Measurements from ENCODE around the gene SLC36A1. TPM values are rescaled to one million over a fixed set of nuclear protein-coding genes. Genes with fewer than 3 reads are reported as not detected.
"Not testable (repeated sequence)": the region's sequence is repeated elsewhere in the genome, so short reads cannot be mapped to it uniquely, and the experiment has no call there.

Gene SLC36A1
- total RNA-seq, 1 experiment from 2014 or later = 13.6 TPM

DNA sequence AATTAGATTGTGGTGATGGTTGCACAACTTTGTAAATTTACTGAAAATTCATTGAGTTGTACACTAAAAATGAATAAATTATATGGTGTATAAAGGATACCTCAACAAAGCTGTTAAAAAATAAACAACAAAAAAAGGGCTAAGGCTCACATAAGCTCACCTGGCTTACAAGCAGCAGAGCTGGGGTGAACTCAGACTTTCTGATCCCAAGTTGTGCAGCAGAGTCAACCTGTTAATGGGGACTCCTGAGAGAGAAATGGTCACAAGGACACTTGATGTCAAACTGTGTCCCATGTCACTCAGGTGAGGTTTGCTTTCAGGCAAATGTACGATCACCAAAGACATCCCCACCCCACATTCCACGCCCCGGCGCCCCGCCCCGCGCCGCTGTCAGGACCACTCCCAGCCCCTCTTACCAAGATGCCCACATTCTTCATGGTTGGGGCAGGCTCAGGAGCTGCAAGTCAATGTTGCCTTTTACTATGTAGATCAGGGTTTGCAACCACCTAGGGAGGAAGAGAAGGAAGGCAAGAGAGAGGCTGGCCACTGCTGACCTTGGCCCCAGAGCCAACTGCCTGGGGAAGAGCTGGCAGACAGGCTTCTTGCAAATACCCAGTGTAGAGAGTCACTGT lies 22.4 kb upstream of the SLC36A1 start:
- intact Hi-C loops (cut with micrococcal nuclease; ENCODE audit: unreplicated experiment) (no loop called here), in situ Hi-C loops (cut with HindIII; ENCODE audit: low pct_unique_long_range_greater_than_20kb, low sequenced_read_pairs) (no loop called here)
- Histone ChIP-seq H3K27me3 (ENCODE audit: control insufficient read depth, insufficient read depth, low read length) (no peaks in the 10 kb centered on the region), H3K27ac (ENCODE audit: low read length) (no peak overlapping the region), H3K4me3 (ENCODE audit: low read depth in 2 of 2, low read length in 2 of 2) (no peak overlapping the region), H3K9me3 (ENCODE audit: control insufficient read depth, insufficient read depth, low read depth, low read length) (no peaks in the 10 kb centered on the region), H3K4me1 (ENCODE audit: control insufficient read depth, insufficient read depth, low read length) (no peaks in the 10 kb centered on the region), H3K36me3 (ENCODE audit: control insufficient read depth, insufficient read depth, low read length) (no peaks in the 10 kb centered on the region)
- no peak for DNase-seq (ENCODE audit: low read depth, low spot score)
- no peak for ATAC-seq
- ChIA-PET CTCF (no interaction called here), POLR2A (no interaction called here)
- TF ChIP-seq, protein P1, sequence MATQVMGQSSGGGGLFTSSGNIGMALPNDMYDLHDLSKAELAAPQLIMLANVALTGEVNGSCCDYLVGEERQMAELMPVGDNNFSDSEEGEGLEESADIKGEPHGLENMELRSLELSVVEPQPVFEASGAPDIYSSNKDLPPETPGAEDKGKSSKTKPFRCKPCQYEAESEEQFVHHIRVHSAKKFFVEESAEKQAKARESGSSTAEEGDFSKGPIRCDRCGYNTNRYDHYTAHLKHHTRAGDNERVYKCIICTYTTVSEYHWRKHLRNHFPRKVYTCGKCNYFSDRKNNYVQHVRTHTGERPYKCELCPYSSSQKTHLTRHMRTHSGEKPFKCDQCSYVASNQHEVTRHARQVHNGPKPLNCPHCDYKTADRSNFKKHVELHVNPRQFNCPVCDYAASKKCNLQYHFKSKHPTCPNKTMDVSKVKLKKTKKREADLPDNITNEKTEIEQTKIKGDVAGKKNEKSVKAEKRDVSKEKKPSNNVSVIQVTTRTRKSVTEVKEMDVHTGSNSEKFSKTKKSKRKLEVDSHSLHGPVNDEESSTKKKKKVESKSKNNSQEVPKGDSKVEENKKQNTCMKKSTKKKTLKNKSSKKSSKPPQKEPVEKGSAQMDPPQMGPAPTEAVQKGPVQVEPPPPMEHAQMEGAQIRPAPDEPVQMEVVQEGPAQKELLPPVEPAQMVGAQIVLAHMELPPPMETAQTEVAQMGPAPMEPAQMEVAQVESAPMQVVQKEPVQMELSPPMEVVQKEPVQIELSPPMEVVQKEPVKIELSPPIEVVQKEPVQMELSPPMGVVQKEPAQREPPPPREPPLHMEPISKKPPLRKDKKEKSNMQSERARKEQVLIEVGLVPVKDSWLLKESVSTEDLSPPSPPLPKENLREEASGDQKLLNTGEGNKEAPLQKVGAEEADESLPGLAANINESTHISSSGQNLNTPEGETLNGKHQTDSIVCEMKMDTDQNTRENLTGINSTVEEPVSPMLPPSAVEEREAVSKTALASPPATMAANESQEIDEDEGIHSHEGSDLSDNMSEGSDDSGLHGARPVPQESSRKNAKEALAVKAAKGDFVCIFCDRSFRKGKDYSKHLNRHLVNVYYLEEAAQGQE (IDR thresholded peaks at IDR 0.05; ENCODE audit: insufficient read depth in 1 of 2, low read depth in 2 of 2, low read length in 1 of 2) = no peak
- TF ChIP-seq TCF7L2 (IDR thresholded peaks at IDR 0.05; ENCODE audit: low read depth, low read length) (no peak), SIN3A (IDR thresholded peaks at IDR 0.05; ENCODE audit: borderline replicate concordance, insufficient read depth, low read depth, low read length) (no peak), POLR2AphosphoS5 (IDR thresholded peaks at IDR 0.05; ENCODE audit: low read depth, low read length) (no peak)
- TF ChIP-seq, protein P2, sequence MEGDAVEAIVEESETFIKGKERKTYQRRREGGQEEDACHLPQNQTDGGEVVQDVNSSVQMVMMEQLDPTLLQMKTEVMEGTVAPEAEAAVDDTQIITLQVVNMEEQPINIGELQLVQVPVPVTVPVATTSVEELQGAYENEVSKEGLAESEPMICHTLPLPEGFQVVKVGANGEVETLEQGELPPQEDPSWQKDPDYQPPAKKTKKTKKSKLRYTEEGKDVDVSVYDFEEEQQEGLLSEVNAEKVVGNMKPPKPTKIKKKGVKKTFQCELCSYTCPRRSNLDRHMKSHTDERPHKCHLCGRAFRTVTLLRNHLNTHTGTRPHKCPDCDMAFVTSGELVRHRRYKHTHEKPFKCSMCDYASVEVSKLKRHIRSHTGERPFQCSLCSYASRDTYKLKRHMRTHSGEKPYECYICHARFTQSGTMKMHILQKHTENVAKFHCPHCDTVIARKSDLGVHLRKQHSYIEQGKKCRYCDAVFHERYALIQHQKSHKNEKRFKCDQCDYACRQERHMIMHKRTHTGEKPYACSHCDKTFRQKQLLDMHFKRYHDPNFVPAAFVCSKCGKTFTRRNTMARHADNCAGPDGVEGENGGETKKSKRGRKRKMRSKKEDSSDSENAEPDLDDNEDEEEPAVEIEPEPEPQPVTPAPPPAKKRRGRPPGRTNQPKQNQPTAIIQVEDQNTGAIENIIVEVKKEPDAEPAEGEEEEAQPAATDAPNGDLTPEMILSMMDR (IDR thresholded peaks at IDR 0.05) = no peak
- no TSS peak for BruUV-seq (replicated peaks)

DNA sequence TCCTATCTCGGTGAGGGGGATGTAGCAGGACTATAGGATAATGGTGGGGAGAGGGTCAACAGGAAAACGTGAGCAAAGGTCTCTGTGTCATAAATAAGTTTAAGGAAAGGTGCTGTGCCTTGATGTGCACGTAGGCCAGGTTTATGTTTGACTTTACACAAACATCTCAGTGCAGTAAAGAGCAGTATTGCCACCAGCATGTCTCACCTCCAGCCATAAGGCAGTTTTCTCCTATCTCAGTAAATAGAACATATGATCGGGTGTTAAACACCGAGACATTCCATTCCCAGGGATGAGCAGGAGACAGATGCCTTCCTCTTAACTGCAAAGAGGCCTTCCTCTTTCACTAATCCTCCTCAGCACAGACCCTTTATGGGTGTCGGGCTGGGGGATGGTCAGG lies 21.1 kb upstream of the SLC36A1 start:
- H3K36me3 ChIP-seq (ENCODE audit: control insufficient read depth, insufficient read depth, low read length); H3K9me3 ChIP-seq (ENCODE audit: control insufficient read depth, insufficient read depth, low read depth, low read length); BruUV-seq (replicated peaks); intact Hi-C loops (cut with micrococcal nuclease; ENCODE audit: unreplicated experiment); DNase-seq (ENCODE audit: low read depth, low spot score); H3K4me1 ChIP-seq (ENCODE audit: control insufficient read depth, insufficient read depth, low read length); POLR2A ChIA-PET; H3K27me3 ChIP-seq (ENCODE audit: control insufficient read depth, insufficient read depth, low read length); in situ Hi-C loops (cut with HindIII; ENCODE audit: low pct_unique_long_range_greater_than_20kb, low sequenced_read_pairs); H3K4me3 ChIP-seq (ENCODE audit: low read depth in 2 of 2, low read length in 2 of 2); ATAC-seq; CTCF ChIA-PET; H3K27ac ChIP-seq (ENCODE audit: low read length): not testable (repeated sequence)

DNA sequence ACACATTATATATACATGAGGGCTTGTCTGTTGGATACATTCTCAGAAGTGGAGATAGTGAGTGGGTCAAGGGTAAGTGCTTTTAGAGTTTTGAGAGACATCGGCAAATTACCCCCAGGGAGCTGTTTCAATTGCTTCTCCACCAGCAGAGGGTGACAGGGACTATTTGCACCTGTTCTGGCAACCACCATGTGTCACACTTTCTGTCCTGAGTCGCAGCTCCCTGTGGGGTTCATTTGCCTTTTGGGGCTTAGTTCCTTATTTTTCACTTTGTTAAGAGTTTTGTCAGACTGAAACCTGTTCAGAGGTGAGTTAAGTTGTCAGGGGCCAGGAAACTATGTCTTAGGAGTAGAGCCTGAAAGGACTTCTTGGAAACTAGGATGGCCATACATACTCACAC lies 20.1 kb upstream of the SLC36A1 start:
- ATAC-seq (no peak), DNase-seq (ENCODE audit: low read depth, low spot score) (no peak)
- Histone ChIP-seq H3K27me3 (ENCODE audit: control insufficient read depth, insufficient read depth, low read length) (no peaks in the 10 kb centered on the region), H3K36me3 (ENCODE audit: control insufficient read depth, insufficient read depth, low read length) (no peaks in the 10 kb centered on the region), H3K4me3 (ENCODE audit: low read depth in 2 of 2, low read length in 2 of 2) (no peak overlapping the region), H3K27ac (ENCODE audit: low read length) (no peak overlapping the region), H3K9me3 (ENCODE audit: control insufficient read depth, insufficient read depth, low read depth, low read length) (no peaks in the 10 kb centered on the region), H3K4me1 (ENCODE audit: control insufficient read depth, insufficient read depth, low read length) (no peaks in the 10 kb centered on the region)
- TF ChIP-seq, protein P1 (IDR thresholded peaks at IDR 0.05; ENCODE audit: insufficient read depth in 1 of 2, low read depth in 2 of 2, low read length in 1 of 2) = no peak
- TF ChIP-seq TCF7L2 (IDR thresholded peaks at IDR 0.05; ENCODE audit: low read depth, low read length) (no peak), POLR2AphosphoS5 (IDR thresholded peaks at IDR 0.05; ENCODE audit: low read depth, low read length) (no peak), SIN3A (IDR thresholded peaks at IDR 0.05; ENCODE audit: borderline replicate concordance, insufficient read depth, low read depth, low read length) (no peak)
- TF ChIP-seq, protein P2 (IDR thresholded peaks at IDR 0.05) = no peak
- ChIA-PET POLR2A (no interaction called here), CTCF (no interaction called here)
- intact Hi-C loops (cut with micrococcal nuclease; ENCODE audit: unreplicated experiment) (no loop called here), in situ Hi-C loops (cut with HindIII; ENCODE audit: low pct_unique_long_range_greater_than_20kb, low sequenced_read_pairs) (no loop called here)
- no TSS peak for BruUV-seq (replicated peaks)
